Measurements from ENCODE around the gene SYNE1.
"Not testable (repeated sequence)": the region's sequence is repeated elsewhere in the genome, so short reads cannot be mapped to it uniquely, and the experiment has no call there.

Gene SYNE1

DNA sequence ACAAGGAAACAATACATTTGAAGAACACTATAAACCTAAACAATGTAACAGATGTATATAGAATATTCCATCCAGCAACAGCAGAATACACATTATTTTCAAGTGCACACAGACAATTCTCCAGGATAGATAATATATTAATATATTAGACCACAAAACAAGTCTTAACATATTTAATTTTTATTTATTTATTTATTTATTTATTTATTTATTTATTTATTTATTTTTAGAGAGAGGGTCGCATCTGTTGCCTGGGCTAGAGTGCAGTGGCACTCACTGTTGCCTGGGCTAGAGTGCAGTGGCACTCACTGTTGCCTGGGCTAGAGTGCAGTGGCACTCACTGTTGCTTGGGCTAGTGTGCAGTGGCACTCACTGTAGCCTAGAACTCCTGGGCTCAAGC is 78.4 kb downstream of the SYNE1 start:
- H2BK120ac ChIP-seq (ENCODE audit: low read depth, low read length); H4K8ac ChIP-seq (ENCODE audit: low read depth, low read length); H4K5ac ChIP-seq (ENCODE audit: low read length); H3K27me3 ChIP-seq (ENCODE audit: insufficient read depth, low read length, poor library complexity); H3K79me2 ChIP-seq (ENCODE audit: control insufficient read depth, insufficient read depth, low read length); H3K9ac ChIP-seq (ENCODE audit: low read length); H3K56ac ChIP-seq (ENCODE audit: low read length); H3K4me1 ChIP-seq (ENCODE audit: control insufficient read depth, low read depth, low read length); H2BK15ac ChIP-seq (replicated peaks; ENCODE audit: low read depth); H3K23ac ChIP-seq (ENCODE audit: low read length); H2BK5ac ChIP-seq (ENCODE audit: low read length); H3K79me1 ChIP-seq (ENCODE audit: low read length); H3K27ac ChIP-seq (ENCODE audit: low read depth, low read length); DNase-seq; H3K36me3 ChIP-seq (ENCODE audit: control insufficient read depth, insufficient read depth, low read length); H3K18ac ChIP-seq (ENCODE audit: low read length); H2AK5ac ChIP-seq (ENCODE audit: low read length); H3K4me3 ChIP-seq (ENCODE audit: low read length); H3K4ac ChIP-seq (ENCODE audit: low read depth, low read length); H3K4me2 ChIP-seq (ENCODE audit: low read length): not testable (repeated sequence)
- WGBS (ENCODE audit: extremely low coverage, insufficient coverage, low lambda C conversion rate): no CpG with 5 or more reads among the region's 1 CpG

DNA sequence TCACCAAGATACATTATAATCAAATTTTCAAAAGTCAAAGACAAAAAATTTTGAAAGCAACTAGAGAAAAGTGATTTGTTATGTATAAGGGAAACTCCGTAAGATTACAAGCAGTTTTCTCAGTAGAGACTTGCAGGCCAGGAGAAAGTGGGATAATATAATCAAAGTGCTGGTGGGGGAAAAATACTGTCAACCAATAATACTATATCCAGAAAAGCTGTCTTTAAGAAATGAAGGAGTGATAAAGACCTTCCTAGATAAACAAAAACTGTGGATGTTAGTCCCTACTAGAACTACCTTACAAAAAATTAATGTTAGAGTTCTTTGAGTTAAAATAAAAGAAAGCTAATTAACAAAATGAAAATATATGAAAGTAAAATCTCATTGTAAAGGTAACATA is 79.7 kb downstream of the SYNE1 start:
- whole genome bisulfite sequencing (ENCODE audit: extremely low coverage, insufficient coverage, low lambda C conversion rate): no CpG with 5 or more reads among the region's 1 CpG
- Histone ChIP-seq H3K23ac (ENCODE audit: low read length) (no peak overlapping the region), H3K27me3 (ENCODE audit: insufficient read depth, low read length, poor library complexity) (no peaks in the 10 kb centered on the region), H3K4ac (ENCODE audit: low read depth, low read length) (no peak overlapping the region), H3K4me3 (ENCODE audit: low read length) (no peak overlapping the region), H3K4me2 (ENCODE audit: low read length) (no peak overlapping the region), H2BK15ac (replicated peaks; ENCODE audit: low read depth) (no peak overlapping the region), H3K79me2 (ENCODE audit: control insufficient read depth, insufficient read depth, low read length) (no peaks in the 10 kb centered on the region), H2BK120ac (ENCODE audit: low read depth, low read length) (no peak overlapping the region), H3K27ac (ENCODE audit: low read depth, low read length) (no peak overlapping the region), H2BK5ac (ENCODE audit: low read length) (no peak overlapping the region), H3K4me1 (ENCODE audit: control insufficient read depth, low read depth, low read length) (no peaks in the 10 kb centered on the region), H2AK5ac (ENCODE audit: low read length) (no peak overlapping the region), H3K56ac (ENCODE audit: low read length) (no peak overlapping the region), H4K5ac (ENCODE audit: low read length) (no peak overlapping the region), H3K9ac (ENCODE audit: low read length) (no peak overlapping the region), H3K79me1 (ENCODE audit: low read length) (no peaks in the 10 kb centered on the region), H3K36me3 (ENCODE audit: control insufficient read depth, insufficient read depth, low read length) (no peaks in the 10 kb centered on the region), H4K8ac (ENCODE audit: low read depth, low read length) (no peak overlapping the region), H3K18ac (ENCODE audit: low read length) (no peak overlapping the region)
- DNase-seq: no peak

DNA sequence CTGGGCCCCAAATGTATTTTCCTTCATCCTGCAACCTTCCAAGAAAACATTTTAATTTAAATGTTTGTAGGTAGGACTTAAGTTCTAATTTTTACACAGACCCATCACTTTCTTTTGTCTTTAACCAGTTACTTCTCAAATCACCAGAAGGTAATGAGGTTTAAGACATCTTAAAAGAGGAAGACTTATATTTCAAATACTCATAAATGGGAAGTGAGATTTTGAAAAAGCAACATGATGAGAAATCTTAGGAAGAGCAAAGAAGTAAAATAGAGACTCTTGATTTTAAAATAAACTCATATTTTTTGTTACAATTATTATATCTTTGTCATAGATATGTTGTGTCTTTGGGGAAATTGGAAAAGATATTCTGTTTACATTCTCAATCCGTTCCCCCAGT is 82.3 kb downstream of the SYNE1 start:
- Histone ChIP-seq H4K8ac (ENCODE audit: low read depth, low read length) (no peak overlapping the region), H3K23ac (ENCODE audit: low read length) (no peak overlapping the region), H2BK15ac (replicated peaks; ENCODE audit: low read depth) (no peak overlapping the region), H3K56ac (ENCODE audit: low read length) (no peak overlapping the region), H4K5ac (ENCODE audit: low read length) (no peak overlapping the region), H3K79me2 (ENCODE audit: control insufficient read depth, insufficient read depth, low read length) (no peaks in the 10 kb centered on the region), H3K4me3 (ENCODE audit: low read length) (no peak overlapping the region), H3K27ac (ENCODE audit: low read depth, low read length) (no peak overlapping the region), H3K18ac (ENCODE audit: low read length) (no peak overlapping the region), H3K4ac (ENCODE audit: low read depth, low read length) (no peak overlapping the region), H3K36me3 (ENCODE audit: control insufficient read depth, insufficient read depth, low read length) (no peaks in the 10 kb centered on the region), H2BK5ac (ENCODE audit: low read length) (no peak overlapping the region), H3K4me1 (ENCODE audit: control insufficient read depth, low read depth, low read length) (no peaks in the 10 kb centered on the region), H2BK120ac (ENCODE audit: low read depth, low read length) (no peak overlapping the region), H3K4me2 (ENCODE audit: low read length) (no peak overlapping the region), H3K9ac (ENCODE audit: low read length) (no peak overlapping the region), H3K79me1 (ENCODE audit: low read length) (no peaks in the 10 kb centered on the region), H3K27me3 (ENCODE audit: insufficient read depth, low read length, poor library complexity) (no peaks in the 10 kb centered on the region), H2AK5ac (ENCODE audit: low read length) (no peak overlapping the region)
- WGBS (ENCODE audit: extremely low coverage, insufficient coverage, low lambda C conversion rate): no CpG with 5 or more reads among the region's 1 CpG
- DNase-seq: no peak

DNA sequence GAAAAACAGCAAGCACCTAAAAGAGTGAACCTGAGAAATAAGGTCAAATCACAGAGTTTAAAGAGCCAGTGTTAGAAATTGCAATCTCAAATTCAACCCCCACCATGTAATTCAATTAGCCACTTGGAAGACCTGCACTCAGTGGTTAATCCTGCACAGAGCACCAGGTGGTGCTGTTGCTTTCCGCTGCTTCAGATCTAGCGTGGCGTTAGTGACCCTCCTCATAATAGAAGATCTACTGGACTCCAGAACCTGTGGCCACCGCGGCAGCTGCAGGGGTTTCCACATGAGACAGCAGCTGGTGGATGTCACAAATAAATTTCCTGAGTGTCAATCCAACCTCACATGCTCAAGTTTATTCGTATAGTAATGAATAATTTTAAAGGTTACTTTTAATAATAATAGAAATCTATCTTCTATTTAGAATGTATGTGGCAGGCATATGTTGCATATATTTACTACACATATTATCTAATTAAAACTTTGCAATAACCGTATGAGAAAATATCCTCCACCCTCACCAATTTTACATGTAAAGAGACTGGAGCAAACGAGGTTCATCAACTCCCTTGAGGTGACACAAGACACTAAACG is 84.4 kb downstream of the SYNE1 start:
- Histone ChIP-seq H3K27me3 (ENCODE audit: insufficient read depth, low read length, poor library complexity) (no peaks in the 10 kb centered on the region), H3K4me2 (ENCODE audit: low read length) (no peak overlapping the region), H2BK120ac (ENCODE audit: low read depth, low read length) (no peak overlapping the region), H3K4me1 (ENCODE audit: control insufficient read depth, low read depth, low read length) (no peaks in the 10 kb centered on the region), H2AK5ac (ENCODE audit: low read length) (no peak overlapping the region), H2BK15ac (replicated peaks; ENCODE audit: low read depth) (no peak overlapping the region), H3K18ac (ENCODE audit: low read length) (no peak overlapping the region), H3K4ac (ENCODE audit: low read depth, low read length) (no peak overlapping the region), H4K5ac (ENCODE audit: low read length) (no peak overlapping the region), H3K23ac (ENCODE audit: low read length) (no peak overlapping the region), H3K56ac (ENCODE audit: low read length) (no peak overlapping the region), H3K36me3 (ENCODE audit: control insufficient read depth, insufficient read depth, low read length) (no peaks in the 10 kb centered on the region), H3K9ac (ENCODE audit: low read length) (no peak overlapping the region), H3K4me3 (ENCODE audit: low read length) (no peak overlapping the region), H3K79me2 (ENCODE audit: control insufficient read depth, insufficient read depth, low read length) (no peaks in the 10 kb centered on the region), H4K8ac (ENCODE audit: low read depth, low read length) (no peak overlapping the region), H3K27ac (ENCODE audit: low read depth, low read length) (no peak overlapping the region), H3K79me1 (ENCODE audit: low read length) (no peaks in the 10 kb centered on the region), H2BK5ac (ENCODE audit: low read length) (no peak overlapping the region)
- no CpG with 5 or more reads among the region's 9 CpGs for WGBS (ENCODE audit: extremely low coverage, insufficient coverage, low lambda C conversion rate)
- DNase-seq: peak; percentile 88

- H3K56ac ChIP-seq (ENCODE audit: low read length): no peak overlapping the region
- H4K8ac ChIP-seq (ENCODE audit: low read depth, low read length): no peak overlapping the region
- no peak overlapping the region for H3K4me3 ChIP-seq (ENCODE audit: low read length)
- H3K4me2 ChIP-seq (ENCODE audit: low read length): no peak overlapping the region
- no peak overlapping the region for H2AK5ac ChIP-seq (ENCODE audit: low read length)
- no peak overlapping the region for H4K5ac ChIP-seq (ENCODE audit: low read length)
- no peaks in the 10 kb centered on the region for H3K79me1 ChIP-seq (ENCODE audit: low read length)
- H3K79me2 ChIP-seq (ENCODE audit: control insufficient read depth, insufficient read depth, low read length): no peaks in the 10 kb centered on the region
- no peak overlapping the region for H2BK120ac ChIP-seq (ENCODE audit: low read depth, low read length)
- no peak overlapping the region for H2BK5ac ChIP-seq (ENCODE audit: low read length)
- no peak overlapping the region for H3K4ac ChIP-seq (ENCODE audit: low read depth, low read length)
- H3K27me3 ChIP-seq (ENCODE audit: insufficient read depth, low read length, poor library complexity): no peaks in the 10 kb centered on the region
- DNase-seq: no peak
- H3K9ac ChIP-seq (ENCODE audit: low read length): no peak overlapping the region
- no peaks in the 10 kb centered on the region for H3K36me3 ChIP-seq (ENCODE audit: control insufficient read depth, insufficient read depth, low read length)
- H3K23ac ChIP-seq (ENCODE audit: low read length): no peak overlapping the region
- no CpG with 5 or more reads among the region's 2 CpGs for WGBS (ENCODE audit: extremely low coverage, insufficient coverage, low lambda C conversion rate)
- H2BK15ac ChIP-seq (replicated peaks; ENCODE audit: low read depth): no peak overlapping the region
- H3K27ac ChIP-seq (ENCODE audit: low read depth, low read length): no peak overlapping the region
- no peaks in the 10 kb centered on the region for H3K4me1 ChIP-seq (ENCODE audit: control insufficient read depth, low read depth, low read length)
- H3K18ac ChIP-seq (ENCODE audit: low read length): no peak overlapping the region
Measured at GRCh38 chr6:152543519-152543918, 93.6 kb downstream of the SYNE1 start.

DNA sequence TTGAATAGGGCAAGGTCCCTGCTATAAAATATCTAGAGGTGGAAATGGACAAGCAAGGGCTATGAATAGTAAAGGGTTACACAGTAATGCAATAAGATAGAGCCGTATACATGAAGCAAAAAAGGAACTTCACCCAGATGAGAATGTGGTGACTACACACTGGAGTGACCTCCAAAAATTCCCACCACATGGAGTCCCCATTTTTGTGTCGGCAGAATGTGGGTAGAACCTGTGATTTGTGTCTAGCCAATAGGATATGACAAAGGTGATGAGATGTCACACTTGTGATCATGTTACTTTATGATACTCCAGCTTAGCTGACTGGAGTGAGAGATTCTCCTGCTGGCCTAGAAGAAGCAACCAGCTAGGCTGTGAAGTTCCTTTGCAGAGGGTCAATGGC is 96.8 kb downstream of the SYNE1 start:
- Histone ChIP-seq H3K9ac (ENCODE audit: low read length) (no peak overlapping the region), H4K8ac (ENCODE audit: low read depth, low read length) (no peak overlapping the region), H3K27me3 (ENCODE audit: insufficient read depth, low read length, poor library complexity) (no peaks in the 10 kb centered on the region), H3K27ac (ENCODE audit: low read depth, low read length) (no peak overlapping the region), H3K18ac (ENCODE audit: low read length) (no peak overlapping the region), H3K79me2 (ENCODE audit: control insufficient read depth, insufficient read depth, low read length) (no peaks in the 10 kb centered on the region), H2BK5ac (ENCODE audit: low read length) (no peak overlapping the region), H3K79me1 (ENCODE audit: low read length) (no peaks in the 10 kb centered on the region), H3K4ac (ENCODE audit: low read depth, low read length) (no peak overlapping the region), H2AK5ac (ENCODE audit: low read length) (no peak overlapping the region), H3K23ac (ENCODE audit: low read length) (no peak overlapping the region), H2BK15ac (replicated peaks; ENCODE audit: low read depth) (no peak overlapping the region), H3K4me1 (ENCODE audit: control insufficient read depth, low read depth, low read length) (no peaks in the 10 kb centered on the region), H2BK120ac (ENCODE audit: low read depth, low read length) (no peak overlapping the region), H3K4me3 (ENCODE audit: low read length) (no peak overlapping the region), H3K56ac (ENCODE audit: low read length) (no peak overlapping the region), H4K5ac (ENCODE audit: low read length) (no peak overlapping the region), H3K36me3 (ENCODE audit: control insufficient read depth, insufficient read depth, low read length) (no peaks in the 10 kb centered on the region), H3K4me2 (ENCODE audit: low read length) (no peak overlapping the region)
- DNase-seq: no peak
- WGBS (ENCODE audit: extremely low coverage, insufficient coverage, low lambda C conversion rate): no CpG with 5 or more reads among the region's 2 CpGs
